GM12878 (cell line): ENCODE measurements around the gene OXCT2.
"Not testable (repeated sequence)": the region's sequence is repeated elsewhere in the genome, so short reads cannot be mapped to it uniquely, and the experiment has no call there.

Experiments used
- BRCA1 ChIP-seq: IDR thresholded peaks from 2 replicates; pipeline ENCODE4 v1.6.1; 2011; ENCODE audit warnings: low read depth, low read length, improper control_type of control experiment
- HDAC2 ChIP-seq: fragments of 200-600 bp; sonication (generic); IDR thresholded peaks from 2 replicates; pipeline ENCODE4 v1.6.1; 2017
- TF ChIP-seq, protein P1 (sequence below), 3 experiments: IDR thresholded peaks in 2 of 3; conservative IDR thresholded peaks in 1 of 3; 2 replicates each; pipeline ENCODE4 v1.5.1; 2011; ENCODE audit warnings: low read depth in 3 of 3, low read length in 3 of 3, mild to moderate bottlenecking in 3 of 3, control low read depth in 2 of 3, moderate library complexity in 2 of 3, inconsistent platforms in 1 of 3, mixed read lengths in 1 of 3; ENCODE audit not compliant: control insufficient read depth in 2 of 3, insufficient read depth in 1 of 3; ENCODE audit errors: extremely low read depth in 1 of 3

DNA sequence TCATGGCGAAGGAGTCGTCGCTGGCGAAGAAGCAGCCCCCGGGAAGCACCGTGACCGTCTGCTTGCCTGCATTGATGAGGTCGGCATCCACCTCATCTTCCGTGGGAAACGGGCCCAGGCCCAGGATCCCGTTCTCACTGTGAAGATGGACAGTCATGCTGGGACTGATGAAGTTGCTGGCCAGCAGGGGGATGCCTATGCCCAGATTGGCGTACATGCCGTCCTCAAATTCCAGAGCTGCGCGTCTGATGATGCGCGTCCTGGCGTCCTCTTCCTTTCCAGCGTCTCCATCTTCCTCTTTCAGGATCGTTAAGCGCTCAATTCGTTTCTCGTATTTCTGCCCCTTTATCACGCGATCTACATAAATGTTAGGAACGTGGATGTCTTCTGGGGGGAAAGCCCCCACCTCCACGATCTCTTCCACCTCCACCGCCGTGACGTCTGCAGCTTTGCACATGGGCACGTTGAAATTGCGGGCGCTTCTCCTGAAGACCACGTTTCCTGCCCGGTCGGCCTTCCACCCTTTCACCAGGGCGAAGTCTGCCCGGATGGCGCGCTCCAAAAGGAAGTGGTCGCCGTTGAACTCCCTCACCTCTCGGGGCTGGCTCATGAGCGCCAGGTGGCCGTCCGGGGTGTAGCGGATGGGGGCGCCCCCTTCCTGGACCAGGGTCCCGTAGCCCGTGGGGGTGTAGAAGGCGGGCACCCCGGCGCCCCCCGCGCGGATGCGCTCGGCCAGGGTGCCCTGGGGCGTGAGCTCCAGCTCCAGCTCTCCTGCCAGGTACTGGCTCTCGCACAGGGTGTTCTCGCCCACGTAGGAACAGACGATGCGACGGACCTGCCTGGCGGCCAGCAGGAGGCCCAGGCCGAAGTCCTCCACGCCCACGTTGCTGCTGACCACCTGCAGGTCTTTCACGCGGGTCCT, 787 bp downstream of the OXCT2 start:
- TF ChIP-seq HDAC2, BRCA1: not testable (repeated sequence)
- TF ChIP-seq, protein P1, sequence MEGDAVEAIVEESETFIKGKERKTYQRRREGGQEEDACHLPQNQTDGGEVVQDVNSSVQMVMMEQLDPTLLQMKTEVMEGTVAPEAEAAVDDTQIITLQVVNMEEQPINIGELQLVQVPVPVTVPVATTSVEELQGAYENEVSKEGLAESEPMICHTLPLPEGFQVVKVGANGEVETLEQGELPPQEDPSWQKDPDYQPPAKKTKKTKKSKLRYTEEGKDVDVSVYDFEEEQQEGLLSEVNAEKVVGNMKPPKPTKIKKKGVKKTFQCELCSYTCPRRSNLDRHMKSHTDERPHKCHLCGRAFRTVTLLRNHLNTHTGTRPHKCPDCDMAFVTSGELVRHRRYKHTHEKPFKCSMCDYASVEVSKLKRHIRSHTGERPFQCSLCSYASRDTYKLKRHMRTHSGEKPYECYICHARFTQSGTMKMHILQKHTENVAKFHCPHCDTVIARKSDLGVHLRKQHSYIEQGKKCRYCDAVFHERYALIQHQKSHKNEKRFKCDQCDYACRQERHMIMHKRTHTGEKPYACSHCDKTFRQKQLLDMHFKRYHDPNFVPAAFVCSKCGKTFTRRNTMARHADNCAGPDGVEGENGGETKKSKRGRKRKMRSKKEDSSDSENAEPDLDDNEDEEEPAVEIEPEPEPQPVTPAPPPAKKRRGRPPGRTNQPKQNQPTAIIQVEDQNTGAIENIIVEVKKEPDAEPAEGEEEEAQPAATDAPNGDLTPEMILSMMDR (IDR thresholded peaks at IDR 0.05 in 2 of 3, conservative IDR thresholded peaks at IDR 0.05 in 1 of 3; ENCODE audit: control insufficient read depth in 2 of 3, extremely low read depth in 1 of 3, insufficient read depth in 1 of 3, low read depth in 3 of 3, low read length in 3 of 3): not testable (repeated sequence)
